ENCODE measurements around the gene RUFY3. TPM values are rescaled to one million over a fixed set of nuclear protein-coding genes. Genes with fewer than 3 reads are reported as not detected.

RUFY3 gene
- total RNA-seq, 1 experiment from 2014 or later: 29.6 TPM

DNA sequence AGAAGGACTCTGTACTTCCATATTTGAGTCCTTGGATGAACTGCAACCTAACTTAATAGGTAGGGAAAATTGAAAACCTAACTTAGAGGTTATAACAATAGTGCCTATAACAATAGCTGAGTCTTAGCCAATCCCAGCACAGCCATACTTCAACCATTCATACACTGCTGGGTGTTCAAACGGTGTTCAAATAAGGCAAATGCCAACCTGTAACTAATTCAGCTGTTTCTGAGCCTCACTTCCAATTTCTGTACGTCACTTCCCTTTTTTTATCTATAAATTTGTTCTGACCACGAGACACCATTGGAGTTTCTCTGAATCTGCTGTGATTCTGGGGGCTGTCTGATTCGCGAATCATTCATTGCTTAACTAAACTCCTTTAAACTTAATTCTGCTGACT lies 127.5 kb downstream of the RUFY3 start:
- Histone ChIP-seq H3K27ac (ENCODE audit: low read length) (no peak overlapping the region), H3K27me3 (ENCODE audit: control insufficient read depth, insufficient read depth, low read length) (no peaks in the 10 kb centered on the region), H3K36me3 (ENCODE audit: control insufficient read depth, insufficient read depth, low read length) (no peaks in the 10 kb centered on the region), H3K4me1 (ENCODE audit: control insufficient read depth, insufficient read depth, low read length) (no peaks in the 10 kb centered on the region), H3K4me3 (ENCODE audit: low read depth in 2 of 2, low read length in 2 of 2) (no peak overlapping the region), H3K9me3 (ENCODE audit: control insufficient read depth, insufficient read depth, low read depth, low read length) (no peaks in the 10 kb centered on the region)
- TF ChIP-seq SIN3A (IDR thresholded peaks at IDR 0.05; ENCODE audit: borderline replicate concordance, insufficient read depth, low read depth, low read length): no peak
- ChIA-PET POLR2A (no interaction called here), CTCF (no interaction called here)
- DNase-seq (ENCODE audit: low read depth, low spot score) (no peak), ATAC-seq (no peak)
- intact Hi-C loops (cut with micrococcal nuclease; ENCODE audit: unreplicated experiment) (no loop called here), in situ Hi-C loops (cut with HindIII; ENCODE audit: low pct_unique_long_range_greater_than_20kb, low sequenced_read_pairs) (no loop called here)
- no TSS peak for BruUV-seq (replicated peaks)

DNA sequence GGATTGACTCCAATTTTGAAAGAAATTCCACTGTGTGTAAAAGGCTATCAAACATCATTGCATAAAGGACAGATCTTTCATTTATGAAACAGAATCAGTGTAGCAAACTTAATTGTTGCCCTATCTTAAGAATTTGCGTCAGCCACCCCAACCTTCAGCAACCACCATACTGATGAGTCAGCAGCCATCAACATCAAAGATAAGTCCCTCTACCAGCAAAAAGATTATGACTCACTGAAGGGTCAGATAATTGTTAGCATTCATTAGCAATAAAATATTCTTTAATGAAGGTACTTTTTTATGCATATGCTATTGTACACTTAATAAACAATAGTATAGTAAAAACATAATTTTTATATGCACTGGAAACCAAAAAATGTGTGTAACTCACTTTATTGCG lies 133.7 kb downstream of the RUFY3 start:
- TF ChIP-seq TCF7L2 (IDR thresholded peaks at IDR 0.05; ENCODE audit: low read depth, low read length): no peak
- no peak for TF ChIP-seq CTCF (IDR thresholded peaks at IDR 0.05)
- no peak for TF ChIP-seq SIN3A (IDR thresholded peaks at IDR 0.05; ENCODE audit: borderline replicate concordance, insufficient read depth, low read depth, low read length)
- TF ChIP-seq POLR2AphosphoS5 (IDR thresholded peaks at IDR 0.05; ENCODE audit: low read depth, low read length): no peak
- TF ChIP-seq, protein P1, sequence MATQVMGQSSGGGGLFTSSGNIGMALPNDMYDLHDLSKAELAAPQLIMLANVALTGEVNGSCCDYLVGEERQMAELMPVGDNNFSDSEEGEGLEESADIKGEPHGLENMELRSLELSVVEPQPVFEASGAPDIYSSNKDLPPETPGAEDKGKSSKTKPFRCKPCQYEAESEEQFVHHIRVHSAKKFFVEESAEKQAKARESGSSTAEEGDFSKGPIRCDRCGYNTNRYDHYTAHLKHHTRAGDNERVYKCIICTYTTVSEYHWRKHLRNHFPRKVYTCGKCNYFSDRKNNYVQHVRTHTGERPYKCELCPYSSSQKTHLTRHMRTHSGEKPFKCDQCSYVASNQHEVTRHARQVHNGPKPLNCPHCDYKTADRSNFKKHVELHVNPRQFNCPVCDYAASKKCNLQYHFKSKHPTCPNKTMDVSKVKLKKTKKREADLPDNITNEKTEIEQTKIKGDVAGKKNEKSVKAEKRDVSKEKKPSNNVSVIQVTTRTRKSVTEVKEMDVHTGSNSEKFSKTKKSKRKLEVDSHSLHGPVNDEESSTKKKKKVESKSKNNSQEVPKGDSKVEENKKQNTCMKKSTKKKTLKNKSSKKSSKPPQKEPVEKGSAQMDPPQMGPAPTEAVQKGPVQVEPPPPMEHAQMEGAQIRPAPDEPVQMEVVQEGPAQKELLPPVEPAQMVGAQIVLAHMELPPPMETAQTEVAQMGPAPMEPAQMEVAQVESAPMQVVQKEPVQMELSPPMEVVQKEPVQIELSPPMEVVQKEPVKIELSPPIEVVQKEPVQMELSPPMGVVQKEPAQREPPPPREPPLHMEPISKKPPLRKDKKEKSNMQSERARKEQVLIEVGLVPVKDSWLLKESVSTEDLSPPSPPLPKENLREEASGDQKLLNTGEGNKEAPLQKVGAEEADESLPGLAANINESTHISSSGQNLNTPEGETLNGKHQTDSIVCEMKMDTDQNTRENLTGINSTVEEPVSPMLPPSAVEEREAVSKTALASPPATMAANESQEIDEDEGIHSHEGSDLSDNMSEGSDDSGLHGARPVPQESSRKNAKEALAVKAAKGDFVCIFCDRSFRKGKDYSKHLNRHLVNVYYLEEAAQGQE (IDR thresholded peaks at IDR 0.05; ENCODE audit: insufficient read depth in 1 of 2, low read depth in 2 of 2, low read length in 1 of 2): no peak
- H3K4me3 ChIP-seq (ENCODE audit: low read depth in 2 of 2, low read length in 2 of 2): no peak overlapping the region
- no peaks in the 10 kb centered on the region for H3K9me3 ChIP-seq (ENCODE audit: control insufficient read depth, insufficient read depth, low read depth, low read length)
- no peaks in the 10 kb centered on the region for H3K27me3 ChIP-seq (ENCODE audit: control insufficient read depth, insufficient read depth, low read length)
- H3K27ac ChIP-seq (ENCODE audit: low read length): no peak overlapping the region
- H3K36me3 ChIP-seq (ENCODE audit: control insufficient read depth, insufficient read depth, low read length): no peaks in the 10 kb centered on the region
- DNase-seq (ENCODE audit: low read depth, low spot score) (no peak), ATAC-seq (no peak)
- in situ Hi-C loops (cut with HindIII; ENCODE audit: low pct_unique_long_range_greater_than_20kb, low sequenced_read_pairs): no loop called here
- intact Hi-C loops (cut with micrococcal nuclease; ENCODE audit: unreplicated experiment): no loop called here
- CTCF ChIA-PET: no interaction called here
- no TSS peak for BruUV-seq (replicated peaks)
- POLR2A ChIA-PET: no interaction called here
- H3K4me1 ChIP-seq (ENCODE audit: control insufficient read depth, insufficient read depth, low read length): no peaks in the 10 kb centered on the region

Other genes starting within 250 kb of the RUFY3 start
- gene MUC7, start 249.8 kb upstream of the RUFY3 start, total RNA-seq (2021; ENCODE audit: unreplicated experiment): not detected
- not detected for gene AMTN, start 203.4 kb upstream of the RUFY3 start, total RNA-seq (2021; ENCODE audit: unreplicated experiment)
- gene AMBN, start 129.7 kb upstream of the RUFY3 start, total RNA-seq (2021; ENCODE audit: unreplicated experiment): not detected
- gene ENAM, start 93.2 kb upstream of the RUFY3 start, total RNA-seq (2021; ENCODE audit: unreplicated experiment): not detected
- 0.36 TPM for gene JCHAIN, start 55.5 kb upstream of the RUFY3 start, total RNA-seq (2021; ENCODE audit: unreplicated experiment)
- gene UTP3, start 33.4 kb upstream of the RUFY3 start, total RNA-seq (2021; ENCODE audit: unreplicated experiment): 20.6 TPM
- 59.9 TPM for gene GRSF1, start 117.9 kb downstream of the RUFY3 start, total RNA-seq (2021; ENCODE audit: unreplicated experiment)
- 20.1 TPM for gene MOB1B, start 180.4 kb downstream of the RUFY3 start, total RNA-seq (2021; ENCODE audit: unreplicated experiment)

All from Panc1 (cell line).